Tibial nerve (tissue), 4 donors: ENCODE data around the gene TNS3. TPM values are rescaled to one million over a fixed set of nuclear protein-coding genes. Genes with fewer than 3 reads are reported as not detected.

ENCODE experiments used
- DNase-seq, 2 donors: peaks; one replicate each; pipeline ENCODE4 v3.0.0-alpha.2; 2019; ENCODE audit warnings: low spot score in 2 of 2
- H3K27ac ChIP-seq, 4 donors: fragments of 200-600 bp; sonication (generic) in 3 of 4; one replicate each; pipeline ENCODE4 v1.5.1; 2017 to 2019; ENCODE audit warnings: mild to moderate bottlenecking in 1 of 4
- H3K27me3 ChIP-seq, 2 donors: fragments of 200-600 bp; sonication (generic) in 1 of 2; one replicate each; pipeline versions ENCODE4 v1.5.1 to v1.6.0; 2017 to 2019
- H3K36me3 ChIP-seq, 3 donors: fragments of 200-600 bp; sonication (generic); one replicate each; pipeline ENCODE4 v1.5.1; 2018 to 2019
- H3K4me1 ChIP-seq, 4 donors: fragments of 200-600 bp; sonication (generic) in 3 of 4; one replicate each; pipeline ENCODE4 v1.5.1; 2017 to 2019
- H3K4me3 ChIP-seq, 4 donors: fragments of 200-600 bp; sonication (generic) in 3 of 4; one replicate each; pipeline ENCODE4 v1.5.1; 2017 to 2019; ENCODE audit warnings: mild to moderate bottlenecking in 1 of 4, moderate library complexity in 1 of 4
- H3K9me3 ChIP-seq, 4 donors: fragments of 200-600 bp; sonication (generic) in 3 of 4; one replicate each; pipeline ENCODE4 v1.5.1; 2017 to 2019
- EP300 ChIP-seq, 2 donors: sonication (generic); formaldehyde crosslinking; IDR thresholded peaks; one replicate each; pipeline ENCODE4 v1.6.1; 2017; ENCODE audit warnings: antibody characterized with exemption in 2 of 2, mild to moderate bottlenecking in 1 of 2
- POLR2A ChIP-seq, 2 donors: fragments of 450-650 bp; IDR thresholded peaks; one replicate each; pipeline ENCODE4 v1.6.1; 2017; ENCODE audit warnings: antibody characterized with exemption in 2 of 2, mild to moderate bottlenecking in 2 of 2, moderate library complexity in 2 of 2
- WGBS, 2 donors: methylation state at CpG; one replicate each; pipeline ENCODE4 v1.1.5; 2018; 5-methylcytosine and 5-hydroxymethylcytosine counted together
- total RNA-seq, 4 donors: library from RNA; depleted of rRNA; stranded (reverse); fragments of >200 nt; gene quantifications; one replicate each; pipeline ENCODE4 v1.1.0, GENCODE V29; 2016
- TF ChIP-seq, protein P1 (sequence below), 5 experiments: fragments of 200-600 bp in 3 of 5; fragments of 450-650 bp in 2 of 5; sonication (generic) in 3 of 5; IDR thresholded peaks; one replicate each; pipeline ENCODE4 v1.5.1; 2016 to 2019; ENCODE audit warnings: antibody characterized with exemption in 5 of 5, mild to moderate bottlenecking in 3 of 5, moderate library complexity in 2 of 5

Gene TNS3
- total RNA-seq, 4 donors from 2014 or later: 118 to 142 (median 133) TPM

DNA sequence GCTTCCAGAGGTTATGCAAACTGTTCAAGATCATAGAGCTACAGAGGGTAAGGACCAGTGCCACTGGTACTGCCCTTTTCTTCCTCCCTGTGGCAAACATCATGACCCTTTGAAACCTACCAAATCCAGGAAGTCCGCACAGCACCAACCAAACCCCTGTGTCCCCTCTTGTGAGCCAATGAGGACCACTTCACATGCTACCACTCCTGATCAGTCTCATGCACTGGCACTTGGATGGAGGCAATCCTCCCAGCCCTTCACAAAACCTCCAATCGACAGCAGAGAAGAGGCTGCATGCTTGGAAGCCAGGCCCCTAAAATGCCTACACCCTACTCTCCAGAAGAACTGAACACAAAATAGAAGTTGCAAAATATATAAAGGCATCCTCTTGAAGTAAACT, 248.0 kb downstream of the TNS3 start:
- Histone ChIP-seq H3K4me3 (no peak overlapping the region), H3K27ac (peak overlapping the region in 3 of 4 donors; percentile 30 to 94 (median 84))

DNA sequence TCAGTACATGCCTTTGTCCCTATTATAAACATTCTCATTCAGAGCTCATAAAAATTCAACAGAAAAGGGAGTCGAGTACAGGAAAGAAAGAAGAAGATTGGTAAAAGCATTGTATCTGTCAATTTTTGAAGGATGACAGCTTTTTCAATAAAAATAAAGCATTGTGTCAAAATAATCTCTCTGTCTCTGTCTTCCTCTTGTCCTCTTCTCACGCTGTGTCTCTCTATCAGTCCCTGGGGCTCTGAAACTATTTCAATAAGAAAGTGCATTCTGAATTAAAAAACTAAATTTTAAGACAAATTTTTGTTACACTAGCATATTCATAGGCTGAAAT, 248.4 kb downstream of the TNS3 start:
- no peaks in the 10 kb centered on the region for H3K27me3 ChIP-seq
- peak overlapping the region in 2 of 4 donors; percentile 84 to 94 for H3K27ac ChIP-seq
- no peaks in the 10 kb centered on the region for H3K9me3 ChIP-seq
- H3K4me3 ChIP-seq: no peak overlapping the region
- peaks cover 3 to 81% (median 51%) of the 10 kb centered on the region in 4 donors for H3K4me1 ChIP-seq
- no peak for DNase-seq
- H3K36me3 ChIP-seq: peaks cover 0 to 9% (median 0%) of the 10 kb centered on the region in 3 donors
- 34 to 40% methylated on average over 2 of the region's 2 CpGs for WGBS, 2 donors
- TF ChIP-seq, protein P1, sequence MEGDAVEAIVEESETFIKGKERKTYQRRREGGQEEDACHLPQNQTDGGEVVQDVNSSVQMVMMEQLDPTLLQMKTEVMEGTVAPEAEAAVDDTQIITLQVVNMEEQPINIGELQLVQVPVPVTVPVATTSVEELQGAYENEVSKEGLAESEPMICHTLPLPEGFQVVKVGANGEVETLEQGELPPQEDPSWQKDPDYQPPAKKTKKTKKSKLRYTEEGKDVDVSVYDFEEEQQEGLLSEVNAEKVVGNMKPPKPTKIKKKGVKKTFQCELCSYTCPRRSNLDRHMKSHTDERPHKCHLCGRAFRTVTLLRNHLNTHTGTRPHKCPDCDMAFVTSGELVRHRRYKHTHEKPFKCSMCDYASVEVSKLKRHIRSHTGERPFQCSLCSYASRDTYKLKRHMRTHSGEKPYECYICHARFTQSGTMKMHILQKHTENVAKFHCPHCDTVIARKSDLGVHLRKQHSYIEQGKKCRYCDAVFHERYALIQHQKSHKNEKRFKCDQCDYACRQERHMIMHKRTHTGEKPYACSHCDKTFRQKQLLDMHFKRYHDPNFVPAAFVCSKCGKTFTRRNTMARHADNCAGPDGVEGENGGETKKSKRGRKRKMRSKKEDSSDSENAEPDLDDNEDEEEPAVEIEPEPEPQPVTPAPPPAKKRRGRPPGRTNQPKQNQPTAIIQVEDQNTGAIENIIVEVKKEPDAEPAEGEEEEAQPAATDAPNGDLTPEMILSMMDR (IDR thresholded peaks at IDR 0.05): no peak
- no peak for TF ChIP-seq POLR2A (IDR thresholded peaks at IDR 0.05)
- TF ChIP-seq EP300 (IDR thresholded peaks at IDR 0.05): no peak

More for the DNA sequence above, 248.0 kb downstream of the TNS3 start:
- Histone ChIP-seq H3K4me1 (peaks cover 0 to 77% (median 46%) of the 10 kb centered on the region in 4 donors), H3K27me3 (no peaks in the 10 kb centered on the region), H3K9me3 (no peaks in the 10 kb centered on the region), H3K36me3 (peaks cover 0 to 9% (median 0%) of the 10 kb centered on the region in 3 donors)
- 56 to 69% methylated on average over 2 of the region's 2 CpGs for WGBS, 2 donors
- DNase-seq: no peak
- no peak for TF ChIP-seq POLR2A (IDR thresholded peaks at IDR 0.05)
- no peak for TF ChIP-seq EP300 (IDR thresholded peaks at IDR 0.05)
- TF ChIP-seq, protein P1 (IDR thresholded peaks at IDR 0.05): no peak

DNA sequence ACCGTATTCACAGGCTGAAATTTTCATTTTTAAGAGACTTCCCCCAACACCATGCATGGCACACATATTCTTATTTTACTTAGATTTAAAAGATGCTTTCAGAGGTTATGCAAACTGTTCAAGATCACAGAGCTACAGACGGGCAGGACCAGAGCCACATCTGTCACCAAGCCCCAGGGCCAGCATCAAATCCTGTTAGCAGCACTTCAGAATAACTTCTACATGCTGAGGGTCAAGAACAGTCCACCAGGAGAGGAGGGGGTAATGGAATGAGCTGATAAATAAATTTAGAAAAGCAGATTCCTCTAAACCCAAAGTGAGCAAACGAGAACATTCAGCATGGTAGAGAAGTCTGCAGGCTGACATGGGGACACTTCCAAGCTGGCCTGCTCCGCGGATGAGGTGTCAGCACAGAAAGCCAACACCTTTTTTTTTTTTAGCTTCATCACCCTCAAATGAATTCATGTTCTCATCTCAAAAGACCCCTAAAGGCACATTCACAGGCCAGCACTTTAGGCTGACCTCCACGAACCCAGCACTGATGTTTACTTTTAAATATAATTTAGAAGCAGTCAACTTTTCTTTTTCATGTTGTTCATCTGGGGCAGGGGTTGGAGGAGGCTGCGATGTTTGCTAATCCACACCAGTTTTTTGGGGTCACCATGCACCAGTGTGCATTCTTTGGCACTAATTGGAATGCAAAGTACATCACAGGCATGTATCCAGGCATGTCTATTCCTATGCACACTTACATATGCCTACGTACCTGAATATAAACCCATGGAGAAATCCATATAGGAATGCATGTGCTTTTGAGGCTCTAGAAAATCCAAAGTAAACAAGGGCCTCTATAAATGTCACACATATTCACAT, 249.0 kb downstream of the TNS3 start:
- H3K4me1 ChIP-seq: peaks cover 6 to 87% (median 56%) of the 10 kb centered on the region in 4 donors
- TF ChIP-seq, protein P1 (IDR thresholded peaks at IDR 0.05): no peak
- TF ChIP-seq POLR2A (IDR thresholded peaks at IDR 0.05): no peak
- no peak for TF ChIP-seq EP300 (IDR thresholded peaks at IDR 0.05)
- no peaks in the 10 kb centered on the region for H3K9me3 ChIP-seq
- H3K27ac ChIP-seq: peak overlapping the region in 3 of 4 donors; percentile 42 to 96 (median 94)
- no peak overlapping the region for H3K4me3 ChIP-seq
- H3K27me3 ChIP-seq: no peaks in the 10 kb centered on the region
- WGBS, 2 donors: 52 to 56% methylated on average over 8 of the region's 8 CpGs
- peaks cover 0 to 9% (median 0%) of the 10 kb centered on the region in 3 donors for H3K36me3 ChIP-seq
- no peak for DNase-seq

DNA sequence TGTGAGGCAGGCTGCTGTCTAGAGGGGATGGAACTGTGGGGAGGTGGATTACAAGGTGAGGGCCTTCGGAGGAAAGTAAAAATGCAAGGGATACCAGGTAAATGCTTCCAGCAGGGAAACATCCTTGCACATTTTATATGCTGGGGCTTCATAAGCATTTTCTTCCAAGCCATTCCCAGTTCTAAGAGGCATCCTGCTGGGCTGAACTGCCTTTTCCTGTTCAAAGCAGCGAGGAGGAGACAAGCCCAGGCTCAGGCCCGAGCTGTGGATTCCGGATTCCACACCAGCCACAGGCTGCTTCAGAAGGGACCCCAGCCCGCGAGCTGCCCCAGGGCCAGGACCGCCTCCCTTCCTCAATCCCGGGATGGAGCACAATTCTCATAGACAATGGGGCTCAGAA, 249.7 kb downstream of the TNS3 start:
- TF ChIP-seq, protein P1 (IDR thresholded peaks at IDR 0.05): no peak
- no peak for TF ChIP-seq EP300 (IDR thresholded peaks at IDR 0.05)
- TF ChIP-seq POLR2A (IDR thresholded peaks at IDR 0.05): no peak
- 48 to 72% methylated on average over 7 to 8 of the region's 8 CpGs for WGBS, 2 donors
- Histone ChIP-seq H3K4me1 (peaks cover 6 to 94% (median 63%) of the 10 kb centered on the region in 4 donors), H3K27me3 (no peaks in the 10 kb centered on the region), H3K27ac (peak overlapping the region in 2 of 4 donors; percentile 94 to 96), H3K36me3 (peaks cover 0 to 5% (median 0%) of the 10 kb centered on the region in 3 donors), H3K4me3 (no peak overlapping the region), H3K9me3 (no peaks in the 10 kb centered on the region)
- DNase-seq: no peak

DNA sequence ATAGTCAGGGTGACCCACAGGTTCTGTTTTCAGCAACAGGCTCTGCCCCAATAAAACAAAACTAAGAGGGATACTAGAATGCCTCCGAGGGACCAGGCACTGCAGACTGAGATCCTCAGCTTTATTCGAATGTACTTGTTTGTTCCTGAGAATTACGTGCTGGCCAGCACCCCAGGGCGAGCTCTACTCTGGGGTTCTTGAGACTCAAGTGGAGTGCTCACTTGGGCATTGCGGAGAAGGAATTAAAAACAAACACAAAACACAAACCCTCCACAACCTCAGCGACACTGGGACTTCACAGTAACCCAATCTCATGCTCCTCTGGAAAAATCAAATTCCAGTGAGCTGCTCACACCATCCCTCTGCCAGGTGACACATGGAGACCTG, 250.7 kb downstream of the TNS3 start:
- H3K27me3 ChIP-seq: no peaks in the 10 kb centered on the region
- WGBS, 2 donors: 60 to 62% methylated on average over 6 of the region's 6 CpGs
- peaks cover 6 to 94% (median 64%) of the 10 kb centered on the region in 4 donors for H3K4me1 ChIP-seq
- DNase-seq: no peak
- no peaks in the 10 kb centered on the region for H3K9me3 ChIP-seq
- no peak for TF ChIP-seq EP300 (IDR thresholded peaks at IDR 0.05)
- no peak for TF ChIP-seq POLR2A (IDR thresholded peaks at IDR 0.05)
- TF ChIP-seq, protein P1 (IDR thresholded peaks at IDR 0.05): no peak
- peak overlapping the region in 2 of 4 donors; percentile 94 to 96 for H3K27ac ChIP-seq
- peaks cover 0 to 5% (median 0%) of the 10 kb centered on the region in 3 donors for H3K36me3 ChIP-seq
- H3K4me3 ChIP-seq: no peak overlapping the region
